Bronchial epithelial cell (primary cell): ENCODE results near the gene D2HGDH. TPM values are rescaled to one million over a fixed set of nuclear protein-coding genes. Genes with fewer than 3 reads are reported as not detected.
A peak's percentile ranks its signal among the peaks of the same experiment; 100 is the strongest.

Experiments used
- DNase-seq: peaks from one replicate; pipeline ENCODE4 v3.0.0-alpha.2; 2010; ENCODE audit warnings: low read depth
- FAIRE-seq: peaks from 2 replicates; lab custom pipeline; 2011; peaks lifted over from hg19 to GRCh38; lab: Jason Lieb, UNC
- H3K27me3 ChIP-seq: 2 replicates; pipeline ENCODE4 v1.5.1; 2011; ENCODE audit warnings: low read length; ENCODE audit not compliant: control insufficient read depth, insufficient read depth
- H3K36me3 ChIP-seq: 2 replicates; pipeline ENCODE4 v1.5.1; 2011; ENCODE audit warnings: low read length; ENCODE audit not compliant: control insufficient read depth, insufficient read depth
- H3K4me3 ChIP-seq: 2 replicates; pipeline ENCODE4 v1.5.1; 2011; ENCODE audit warnings: mild to moderate bottlenecking, low read depth, low read length, control low read depth
- total RNA-seq: library from RNA; depleted of rRNA; stranded (reverse); fragments of >200 nt; gene quantifications from 2 replicates; pipeline ENCODE4 v1.2.1, GENCODE V29; 2014
- TF ChIP-seq, protein P1 (sequence below): IDR thresholded peaks from 2 replicates; pipeline ENCODE4 v1.5.1; 2011; ENCODE audit warnings: mild to moderate bottlenecking, moderate library complexity, low read length, control low read depth, inconsistent platforms; ENCODE audit not compliant: insufficient read depth, severe bottlenecking

The D2HGDH gene
- total RNA-seq, 1 donor from 2014 or later = 10.3 TPM

DNA sequence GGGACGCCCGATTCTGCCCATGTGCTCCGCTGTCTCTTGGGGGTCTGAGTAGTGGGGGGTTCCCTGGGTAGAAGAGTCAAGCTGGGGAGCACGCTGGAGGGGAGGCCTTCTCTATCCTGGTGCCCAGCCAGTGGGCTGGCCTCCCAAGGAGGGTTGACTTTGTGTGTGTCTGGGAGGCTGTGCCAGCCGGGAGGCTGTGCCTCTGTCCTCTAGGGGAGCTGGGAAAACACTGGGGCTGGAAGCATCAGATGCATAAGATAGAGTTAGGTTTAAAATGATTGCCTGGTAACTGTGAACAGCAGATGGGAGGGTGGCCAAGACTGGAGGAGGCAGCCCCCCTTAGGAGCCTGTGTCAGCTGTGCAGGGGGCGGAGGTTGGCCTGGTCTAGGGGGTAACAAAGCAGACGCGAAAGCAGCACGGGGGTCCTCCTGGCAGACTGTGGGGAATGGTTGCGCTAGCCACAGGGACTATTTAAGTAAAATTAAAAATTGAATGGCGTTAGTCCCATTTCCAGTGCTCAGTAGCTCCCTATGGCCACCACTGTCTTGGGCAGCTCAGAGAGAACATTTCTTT, 31.3 kb upstream of the D2HGDH start:
- FAIRE-seq (no peak), DNase-seq (no peak)
- Histone ChIP-seq H3K36me3 (peaks cover 7% of the 10 kb centered on the region), H3K27me3 (no peaks in the 10 kb centered on the region), H3K4me3 (peak overlapping the region; percentile 93)
- TF ChIP-seq, protein P1, sequence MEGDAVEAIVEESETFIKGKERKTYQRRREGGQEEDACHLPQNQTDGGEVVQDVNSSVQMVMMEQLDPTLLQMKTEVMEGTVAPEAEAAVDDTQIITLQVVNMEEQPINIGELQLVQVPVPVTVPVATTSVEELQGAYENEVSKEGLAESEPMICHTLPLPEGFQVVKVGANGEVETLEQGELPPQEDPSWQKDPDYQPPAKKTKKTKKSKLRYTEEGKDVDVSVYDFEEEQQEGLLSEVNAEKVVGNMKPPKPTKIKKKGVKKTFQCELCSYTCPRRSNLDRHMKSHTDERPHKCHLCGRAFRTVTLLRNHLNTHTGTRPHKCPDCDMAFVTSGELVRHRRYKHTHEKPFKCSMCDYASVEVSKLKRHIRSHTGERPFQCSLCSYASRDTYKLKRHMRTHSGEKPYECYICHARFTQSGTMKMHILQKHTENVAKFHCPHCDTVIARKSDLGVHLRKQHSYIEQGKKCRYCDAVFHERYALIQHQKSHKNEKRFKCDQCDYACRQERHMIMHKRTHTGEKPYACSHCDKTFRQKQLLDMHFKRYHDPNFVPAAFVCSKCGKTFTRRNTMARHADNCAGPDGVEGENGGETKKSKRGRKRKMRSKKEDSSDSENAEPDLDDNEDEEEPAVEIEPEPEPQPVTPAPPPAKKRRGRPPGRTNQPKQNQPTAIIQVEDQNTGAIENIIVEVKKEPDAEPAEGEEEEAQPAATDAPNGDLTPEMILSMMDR = no peak

DNA sequence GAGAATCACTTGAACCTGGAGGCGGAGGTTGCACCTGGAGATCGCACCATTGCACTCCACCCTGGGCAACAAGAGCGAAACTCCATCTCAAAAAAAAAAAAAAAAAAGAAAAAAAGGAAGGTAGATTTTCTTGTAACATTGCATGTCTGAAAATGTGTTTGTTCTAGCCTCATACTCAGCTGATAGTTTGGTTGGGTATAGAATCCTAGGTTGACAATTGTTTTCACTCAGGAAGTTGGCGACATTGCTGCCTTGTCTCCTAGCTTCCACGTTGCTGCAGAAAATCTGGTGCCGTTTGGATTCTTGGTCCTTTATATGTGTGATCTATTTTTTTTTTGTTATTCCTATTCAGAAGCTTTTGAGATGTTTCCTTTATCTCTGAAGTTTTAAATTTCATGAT, 27.9 kb upstream of the D2HGDH start:
- Histone ChIP-seq H3K4me3 (no peak overlapping the region), H3K36me3 (peaks cover 14% of the 10 kb centered on the region), H3K27me3 (no peaks in the 10 kb centered on the region)
- DNase-seq (no peak), FAIRE-seq (no peak)
- TF ChIP-seq, protein P1 = no peak

DNA sequence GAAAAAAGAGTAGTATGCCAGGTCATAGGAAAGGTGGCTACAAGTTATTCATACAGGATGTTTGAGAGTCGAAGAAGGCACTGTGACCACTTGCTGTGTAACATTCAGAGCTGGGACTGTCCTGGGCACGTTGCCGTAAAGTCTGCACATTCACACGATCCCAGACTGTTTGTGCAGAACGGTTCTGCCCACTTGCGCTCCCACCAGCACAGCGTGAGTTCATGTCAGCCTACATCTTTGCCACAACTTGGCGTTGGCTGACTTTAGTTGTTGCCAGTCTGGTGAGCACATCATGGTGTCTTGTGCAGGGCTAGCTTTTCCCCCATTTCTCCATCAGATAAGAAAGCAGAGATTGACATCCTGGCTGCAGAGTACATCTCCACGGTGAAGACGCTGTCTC, 25.6 kb upstream of the D2HGDH start:
- no peaks in the 10 kb centered on the region for H3K27me3 ChIP-seq
- DNase-seq (no peak), FAIRE-seq (peak; percentile 91)
- H3K4me3 ChIP-seq = no peak overlapping the region
- peaks cover 24% of the 10 kb centered on the region for H3K36me3 ChIP-seq
- TF ChIP-seq, protein P1 = no peak

DNA sequence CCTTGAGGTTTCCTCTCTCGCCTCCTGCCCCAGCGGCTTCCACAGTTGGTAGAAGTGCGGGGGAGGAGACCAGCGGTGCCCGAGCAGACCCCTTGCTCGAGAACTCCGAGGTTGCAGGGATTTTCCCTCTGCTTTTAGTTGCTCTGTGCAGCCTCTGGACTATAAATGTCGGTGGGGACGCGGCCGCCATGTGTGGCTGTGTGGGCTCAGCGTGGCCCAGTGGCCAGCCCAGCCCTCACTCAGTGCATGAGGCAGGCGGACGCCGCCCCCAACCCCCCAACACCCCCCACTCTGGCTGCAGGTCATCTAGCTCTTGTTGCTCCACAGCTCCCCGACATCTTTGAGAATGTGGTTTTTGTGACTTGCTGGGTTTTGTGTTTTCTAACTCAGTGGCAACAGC, 15.3 kb upstream of the D2HGDH start:
- H3K36me3 ChIP-seq = peaks cover 13% of the 10 kb centered on the region
- no peaks in the 10 kb centered on the region for H3K27me3 ChIP-seq
- FAIRE-seq (no peak), DNase-seq (no peak)
- no peak overlapping the region for H3K4me3 ChIP-seq
- TF ChIP-seq, protein P1 = no peak

DNA sequence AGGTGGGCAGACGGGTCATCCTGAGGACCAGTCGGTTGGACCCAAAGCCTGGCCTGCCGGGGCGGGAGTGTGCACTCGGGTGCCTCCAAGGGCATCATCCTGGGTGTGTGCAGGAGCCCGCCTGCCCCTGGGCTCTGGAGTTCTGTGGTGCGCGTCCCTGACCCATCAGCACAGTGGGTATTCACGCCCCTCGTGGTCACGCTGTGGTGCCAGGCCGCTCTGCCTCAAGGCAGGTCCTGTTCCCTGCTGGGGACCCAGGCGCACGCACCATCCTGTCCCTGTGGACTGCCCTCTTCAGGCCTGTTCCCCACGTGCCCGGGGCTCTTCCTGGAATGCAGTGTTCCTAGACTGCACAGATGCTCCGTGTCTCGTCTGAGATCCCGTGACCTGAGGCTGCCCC, 14.3 kb upstream of the D2HGDH start:
- H3K36me3 ChIP-seq = peaks cover 13% of the 10 kb centered on the region
- FAIRE-seq = no peak
- no peak overlapping the region for H3K4me3 ChIP-seq
- DNase-seq = no peak
- no peaks in the 10 kb centered on the region for H3K27me3 ChIP-seq
- TF ChIP-seq, protein P1 = no peak

DNA sequence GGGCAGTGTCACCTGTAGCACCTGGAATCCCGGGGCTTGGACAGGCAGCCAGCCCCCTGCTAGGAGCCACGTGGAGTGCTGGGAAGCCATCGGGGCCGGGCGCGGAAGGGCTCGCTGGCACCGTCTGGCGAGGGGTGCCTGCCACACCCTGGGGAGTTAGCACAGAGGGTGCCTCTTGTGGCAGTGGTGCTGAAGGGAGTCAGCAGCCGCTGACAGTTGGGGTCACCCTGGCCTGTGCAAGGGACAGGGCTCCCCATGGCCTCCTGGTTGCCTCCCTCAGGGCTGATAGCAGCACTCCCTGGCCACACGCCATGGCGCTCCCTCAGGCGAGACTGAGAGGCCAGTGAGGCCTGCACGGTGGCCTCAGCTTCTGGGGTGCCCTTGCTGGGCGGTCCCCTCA, 13.9 kb upstream of the D2HGDH start:
- peaks cover 14% of the 10 kb centered on the region for H3K36me3 ChIP-seq
- no peak overlapping the region for H3K4me3 ChIP-seq
- TF ChIP-seq, protein P1 = no peak
- no peaks in the 10 kb centered on the region for H3K27me3 ChIP-seq
- DNase-seq = no peak
- FAIRE-seq = no peak
